Lower leg skin (tissue), 3 donors: ENCODE results near the gene TM9SF4.

Experiments used
- CTCF ChIP-seq, 3 donors: fragments of 450-650 bp; IDR thresholded peaks; one replicate each; pipeline ENCODE4 v1.5.1; 2016; ENCODE audit warnings: antibody characterized with exemption in 3 of 3, mild to moderate bottlenecking in 3 of 3, moderate library complexity in 2 of 3
- POLR2A ChIP-seq, 2 donors: fragments of 450-650 bp; IDR thresholded peaks; one replicate each; pipeline ENCODE4 v1.6.1; 2016 to 2017; ENCODE audit warnings: antibody characterized with exemption in 2 of 2, mild to moderate bottlenecking in 1 of 2, moderate library complexity in 1 of 2

- TF ChIP-seq POLR2A (IDR thresholded peaks at IDR 0.05) (no peak), CTCF (IDR thresholded peaks at IDR 0.05) (no peak)
These were observed 44.3 kb downstream of the TM9SF4 start for GRCh38 chr20:32153771-32154170.
